Activated CD4-positive, CD25-positive, alpha-beta regulatory T cell treated with anti-CD3 and anti-CD28 coated beads, Interleukin-2, amount 50 U/mL, for 72 hours (primary cell): ENCODE data around the gene CST4.
"Not testable (repeated sequence)": the region's sequence is repeated elsewhere in the genome, so short reads cannot be mapped to it uniquely, and the experiment has no call there.

Experiments
- DNase-seq: peaks from one replicate; pipeline ENCODE4 v3.0.0; 2021

The CST4 gene

DNA sequence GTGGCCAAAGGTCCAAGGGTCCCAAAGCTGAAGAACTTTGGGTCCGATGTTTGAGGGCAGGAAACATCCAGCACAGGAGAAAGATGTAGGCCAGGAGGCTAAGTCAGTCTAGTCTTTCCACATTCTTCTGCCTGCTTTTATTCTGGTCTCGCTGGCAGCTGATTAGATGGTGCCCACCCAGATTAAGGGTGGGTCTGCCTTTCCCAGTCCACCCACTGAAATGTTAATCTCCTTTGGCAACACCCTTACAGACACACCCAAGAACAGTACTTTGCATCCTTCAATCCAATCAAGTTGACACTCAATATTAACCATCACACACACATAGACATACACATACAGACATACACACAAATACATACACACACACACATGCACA is 29.2 kb downstream of the CST4 start:
- DNase-seq, result not testable (repeated sequence)

DNA sequence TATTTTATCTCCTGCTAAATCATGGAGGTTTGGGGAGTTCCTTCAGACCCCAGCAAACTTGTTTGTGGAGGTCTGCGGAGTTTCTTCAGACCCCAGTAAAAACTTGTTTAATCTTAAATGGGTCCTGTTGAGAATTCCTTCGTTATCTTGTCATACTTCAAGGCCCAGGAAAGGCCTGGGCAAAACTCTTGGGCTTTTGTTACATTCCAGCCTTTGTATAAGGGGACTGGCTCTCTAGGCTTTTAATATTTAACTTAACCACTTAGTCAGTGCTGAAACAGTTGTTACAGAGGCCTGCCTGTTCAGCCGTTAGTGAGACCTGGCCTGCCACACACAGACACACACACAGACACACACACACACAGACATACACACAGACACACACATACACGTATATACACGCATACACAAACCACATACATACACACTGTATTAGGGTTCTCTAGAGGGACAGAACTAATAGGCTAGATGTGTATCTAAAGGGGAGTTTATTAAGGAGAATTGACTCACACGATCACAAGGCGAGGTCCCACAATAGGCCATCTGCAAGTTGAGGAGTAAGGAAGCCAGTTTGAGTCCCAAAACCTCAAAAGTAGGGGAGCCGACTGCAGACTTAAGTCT is 29.7 kb downstream of the CST4 start:
- no peak for DNase-seq

DNA sequence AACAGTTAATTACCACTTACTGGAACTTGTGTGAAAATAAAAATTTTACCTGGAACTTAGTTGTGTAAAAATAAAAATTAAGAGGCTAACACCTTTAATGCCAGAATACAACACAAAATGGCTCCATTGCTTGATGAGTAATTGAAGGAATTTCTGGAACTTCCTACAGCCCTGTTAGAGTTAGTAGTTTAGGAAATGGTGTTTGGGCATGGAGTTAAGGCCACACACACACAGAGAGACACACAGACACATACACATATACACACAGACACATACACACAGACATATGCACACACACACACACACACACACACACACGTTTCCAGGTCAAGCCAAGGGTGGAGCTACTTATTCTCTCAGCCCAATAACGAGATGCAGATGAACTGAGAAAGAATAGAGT is 30.5 kb downstream of the CST4 start:
- no peak for DNase-seq

GRCh38 chr20:23657202-23657601 is 31.6 kb downstream of the CST4 start:
- DNase-seq, result no peak

- no peak for DNase-seq
Measured at GRCh38 chr20:23656372-23656771, 32.5 kb downstream of the CST4 start.

GRCh38 chr20:23655491-23656211 is 33.2 kb downstream of the CST4 start:
- DNase-seq, result no peak

DNA sequence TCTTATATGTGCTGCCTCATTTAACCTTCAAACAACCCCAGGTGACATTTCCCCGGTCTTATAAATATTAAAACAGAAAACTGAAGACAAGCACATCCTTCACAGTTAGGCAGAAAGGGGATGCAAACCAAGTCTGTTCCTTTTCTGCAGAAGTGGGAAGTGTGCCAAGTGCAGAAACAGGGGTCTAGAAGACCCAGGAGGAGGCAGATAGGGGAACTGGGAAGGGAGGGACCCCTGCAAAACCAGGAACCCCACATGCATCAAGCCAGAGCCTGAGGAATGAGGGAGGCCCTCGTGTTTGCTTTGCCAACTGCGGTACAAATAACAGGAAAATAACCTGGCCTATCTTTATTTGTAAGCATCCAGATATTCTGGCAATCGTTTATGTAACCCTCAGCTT is 34.1 kb downstream of the CST4 start:
- no peak for DNase-seq

- no peak for DNase-seq
Measured at GRCh38 chr20:23654000-23654399, 34.8 kb downstream of the CST4 start.

GRCh38 chr20:23653400-23653938 is 35.4 kb downstream of the CST4 start:
- DNase-seq, result no peak

GRCh38 chr20:23652926-23653325 is 35.9 kb downstream of the CST4 start:
- no peak for DNase-seq

GRCh38 chr20:23652371-23652770 is 36.5 kb downstream of the CST4 start:
- DNase-seq, result no peak

DNA sequence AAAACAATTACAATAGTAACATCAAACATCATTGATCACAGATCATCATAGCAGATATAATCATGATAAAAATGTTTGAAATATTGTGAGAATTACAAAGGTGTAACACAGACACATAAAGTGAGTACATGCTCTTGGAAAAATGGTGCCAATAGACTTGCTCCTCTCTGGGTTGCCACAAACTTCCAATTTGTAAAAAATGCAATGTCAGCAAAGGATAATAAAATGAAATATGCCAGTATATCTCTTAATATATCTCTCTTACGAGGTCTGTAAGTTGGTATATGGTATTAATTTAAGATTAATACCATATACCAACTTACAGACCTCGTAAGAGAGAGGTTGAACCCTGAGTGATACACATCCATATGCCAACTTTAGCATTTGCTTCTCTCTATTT is 37.7 kb downstream of the CST4 start:
- no peak for DNase-seq

- DNase-seq, result no peak
Measured at GRCh38 chr20:23649830-23650417, 38.9 kb downstream of the CST4 start.

DNA sequence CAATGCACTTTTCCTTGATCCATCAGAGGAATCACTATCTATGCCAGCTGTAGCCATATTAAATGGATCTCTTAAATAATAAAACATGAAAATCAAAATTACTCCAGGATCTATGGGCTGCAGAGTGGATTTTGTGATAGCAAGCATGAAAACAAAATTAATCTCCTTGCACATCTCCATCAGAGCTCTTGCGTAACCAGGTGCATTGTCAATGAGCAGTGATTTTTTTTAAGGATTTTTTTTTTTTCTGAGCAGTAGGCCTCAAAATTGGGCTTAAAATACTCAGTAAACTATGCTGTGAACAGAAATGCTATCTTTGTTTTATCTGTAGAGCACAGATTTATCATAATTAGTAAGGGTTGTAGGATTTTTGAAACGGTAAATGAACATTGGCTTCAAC is 39.6 kb downstream of the CST4 start:
- DNase-seq, result no peak

- DNase-seq, result no peak
Measured at GRCh38 chr20:23647346-23647745, 41.5 kb downstream of the CST4 start.

DNA sequence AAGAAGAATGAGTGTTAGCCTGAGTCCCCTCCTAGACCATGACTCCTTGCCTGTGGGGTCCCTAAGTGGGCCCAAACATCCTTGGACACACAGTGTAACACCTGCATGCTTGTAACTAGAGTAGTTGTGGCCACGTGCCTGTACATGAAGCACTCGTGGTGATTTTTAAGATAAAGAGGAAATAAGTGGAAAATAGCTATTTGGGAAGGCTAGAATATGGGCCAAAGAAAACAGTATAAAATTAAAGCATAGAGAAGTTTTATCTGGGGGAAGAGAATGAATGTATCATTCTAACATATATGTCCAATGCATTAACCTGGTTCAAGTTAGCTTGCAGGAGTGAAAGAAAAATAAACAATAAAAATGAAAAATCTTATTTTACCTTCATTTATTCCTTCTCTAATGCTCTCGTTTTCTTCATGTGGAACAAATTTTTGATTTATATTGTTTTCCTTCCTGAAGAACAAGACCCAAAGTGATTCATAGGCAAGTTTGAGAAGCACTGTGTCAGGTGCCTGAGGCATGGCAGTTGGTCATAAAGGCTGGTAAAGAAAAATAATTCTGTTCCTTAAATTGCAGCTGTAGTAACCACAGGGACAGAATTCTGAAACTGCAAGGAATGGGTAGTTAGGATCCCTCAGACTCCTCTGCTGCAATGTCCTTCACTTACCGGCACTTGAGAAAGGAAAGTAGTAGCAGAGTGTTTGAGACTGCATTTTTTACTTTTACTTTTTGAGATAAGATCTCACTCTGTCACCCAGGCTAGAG is 42.5 kb downstream of the CST4 start:
- no peak for DNase-seq

DNA sequence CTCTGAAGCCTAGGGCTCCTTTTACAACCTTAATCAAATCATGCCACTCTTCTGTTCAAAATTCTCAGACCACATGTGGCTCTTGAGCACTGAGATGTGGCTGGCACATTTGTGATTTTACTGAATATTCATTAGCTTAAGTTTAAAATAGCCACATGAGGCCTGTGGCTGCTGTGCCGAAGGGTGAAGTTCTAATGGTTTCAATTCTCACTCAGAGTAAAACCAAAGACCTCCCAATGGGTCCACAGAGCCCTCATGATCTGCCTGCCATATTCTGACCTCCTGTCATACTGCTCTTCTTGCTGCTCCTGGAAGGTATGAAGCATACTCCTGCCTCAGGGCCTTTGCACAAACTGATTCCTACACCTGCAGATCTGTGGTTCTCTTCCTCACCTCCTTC is 43.3 kb downstream of the CST4 start:
- no peak for DNase-seq

- no peak for DNase-seq
Measured at GRCh38 chr20:23644164-23644563, 44.7 kb downstream of the CST4 start.

DNA sequence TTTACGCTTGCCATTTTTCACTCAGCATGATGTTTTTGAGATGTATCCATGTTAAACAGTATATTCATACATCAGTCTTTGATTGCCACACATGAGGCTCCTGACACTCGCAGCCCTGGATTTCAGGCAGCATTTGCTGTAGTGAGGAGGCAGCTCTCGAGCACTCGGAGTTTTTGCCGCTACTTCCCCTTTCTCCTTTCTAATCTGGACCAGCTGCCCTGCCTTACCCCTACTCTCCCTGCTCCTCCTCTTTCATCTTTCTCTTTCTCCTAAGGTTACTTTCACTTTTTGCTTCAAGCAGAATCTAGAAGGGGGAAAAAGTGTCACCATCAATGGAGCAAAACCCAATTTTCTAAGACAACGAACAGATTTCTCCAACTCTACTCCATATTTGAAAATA is 45.2 kb downstream of the CST4 start:
- no peak for DNase-seq

GRCh38 chr20:23641936-23642751 is 46.7 kb downstream of the CST4 start:
- no peak for DNase-seq

- DNase-seq, result no peak
Measured at GRCh38 chr20:23640671-23641667, 47.9 kb downstream of the CST4 start.
